Trophoblast cell (in vitro differentiated cells and primary cell): ENCODE data around the gene SEMA3G.

Source experiments
- DNase-seq, 2 donors: peaks; one replicate each; pipeline ENCODE4 v3.0.0-alpha.2; 2016
- H2AFZ ChIP-seq: 2 replicates; pipeline ENCODE4 v1.6.1; 2013; ENCODE audit warnings: low read length, moderate library complexity, mild to moderate bottlenecking; ENCODE audit not compliant: insufficient read depth, poor library complexity
- H2AK5ac ChIP-seq: 2 replicates; pipeline ENCODE4 v1.6.1; 2013; ENCODE audit warnings: mild to moderate bottlenecking, low read length
- H2BK120ac ChIP-seq: 2 replicates; pipeline ENCODE4 v1.6.1; 2013; ENCODE audit warnings: low read length, mild to moderate bottlenecking, moderate library complexity; ENCODE audit not compliant: insufficient read depth, poor library complexity
- H2BK12ac ChIP-seq: 2 replicates; pipeline ENCODE4 v1.6.1; 2013; ENCODE audit warnings: mild to moderate bottlenecking, low read length, moderate library complexity
- H2BK5ac ChIP-seq: 2 replicates; pipeline ENCODE4 v1.6.1; 2013; ENCODE audit warnings: low read length, low read depth, moderate library complexity, mild to moderate bottlenecking; ENCODE audit not compliant: poor library complexity
- H3K14ac ChIP-seq: 2 replicates; pipeline ENCODE4 v1.6.1; 2013; ENCODE audit warnings: mild to moderate bottlenecking, low read length
- H3K18ac ChIP-seq: 2 replicates; pipeline ENCODE4 v1.6.1; 2013; ENCODE audit warnings: mild to moderate bottlenecking, low read length
- H3K23ac ChIP-seq: 2 replicates; pipeline ENCODE4 v1.6.1; 2013; ENCODE audit warnings: low read length
- H3K27ac ChIP-seq: 2 replicates; pipeline ENCODE4 v1.5.1; 2013; ENCODE audit warnings: low read depth, mild to moderate bottlenecking, inconsistent platforms, low read length, moderate library complexity
- H3K27me3 ChIP-seq: 2 replicates; pipeline ENCODE4 v1.6.1; 2013; ENCODE audit warnings: inconsistent platforms, mild to moderate bottlenecking, low read length, moderate library complexity; ENCODE audit not compliant: insufficient read depth
- H3K36me3 ChIP-seq, 2 experiments: 1 replicate in 1 of 2; 2 replicates in 1 of 2; pipeline ENCODE4 v1.6.1; 2013; ENCODE audit warnings: low read length in 2 of 2, mild to moderate bottlenecking in 2 of 2, moderate library complexity in 1 of 2; ENCODE audit not compliant: insufficient read depth in 2 of 2, control insufficient read depth in 1 of 2
- H3K4ac ChIP-seq: 2 replicates; pipeline ENCODE4 v1.6.1; 2013; ENCODE audit warnings: low read depth, mild to moderate bottlenecking, low read length, moderate library complexity
- H3K4me1 ChIP-seq, 2 experiments: 1 replicate in 1 of 2; 2 replicates in 1 of 2; pipeline ENCODE4 v1.6.1; 2013; ENCODE audit warnings: low read length in 2 of 2, mild to moderate bottlenecking in 2 of 2, moderate library complexity in 1 of 2; ENCODE audit not compliant: insufficient read depth in 2 of 2, control insufficient read depth in 1 of 2
- H3K4me2 ChIP-seq: 2 replicates; pipeline ENCODE4 v1.6.1; 2013; ENCODE audit warnings: inconsistent platforms, mild to moderate bottlenecking, low read length, moderate library complexity
- H3K4me3 ChIP-seq: 2 replicates; pipeline ENCODE4 v1.5.1; 2013; ENCODE audit warnings: mild to moderate bottlenecking, low read depth, low read length, inconsistent platforms
- H3K79me1 ChIP-seq: one replicate; pipeline ENCODE4 v1.6.1; 2013; ENCODE audit warnings: low read length
- H3K79me2 ChIP-seq: 2 replicates; pipeline ENCODE4 v1.6.1; 2013; ENCODE audit warnings: low read length, mild to moderate bottlenecking; ENCODE audit not compliant: control insufficient read depth, insufficient read depth, poor library complexity
- H3K9ac ChIP-seq: 2 replicates; pipeline ENCODE4 v1.6.1; 2013; ENCODE audit warnings: mild to moderate bottlenecking, low read length
- H3K9me3 ChIP-seq: 2 replicates; pipeline ENCODE4 v1.6.1; 2013; ENCODE audit warnings: low read depth, mild to moderate bottlenecking, control low read depth, inconsistent platforms, low read length; ENCODE audit not compliant: insufficient read depth
- H4K12ac ChIP-seq: 2 replicates; pipeline ENCODE4 v1.6.1; 2013; ENCODE audit warnings: low read depth, mild to moderate bottlenecking, low read length, moderate library complexity
- H4K8ac ChIP-seq: 2 replicates; pipeline ENCODE4 v1.6.1; 2013; ENCODE audit warnings: low read depth, mild to moderate bottlenecking, low read length, moderate library complexity
- H4K91ac ChIP-seq: one replicate; pipeline ENCODE4 v1.6.1; 2013; ENCODE audit warnings: low read depth, mild to moderate bottlenecking, low read length, moderate library complexity
- WGBS: extraction: QIAGEN DNeasy Blood & Tissue Kit; methylation state at CpG from one replicate; pipeline ENCODE4 v1.1.7; 2013; ENCODE audit warnings: missing lambda C conversion rate; ENCODE audit not compliant: insufficient read length, insufficient coverage; ENCODE audit errors: extremely low coverage; 5-methylcytosine and 5-hydroxymethylcytosine counted together

The SEMA3G gene

GRCh38 chr3:52479877-52480575 lies 35.1 kb upstream of the SEMA3G start:
- H3K4me1 ChIP-seq: peaks cover 5% of the 10 kb centered on the region in 2 experiments
- H2BK5ac ChIP-seq: no peak overlapping the region
- H4K91ac ChIP-seq: no peak overlapping the region
- no peak overlapping the region for H4K12ac ChIP-seq
- peaks cover 87 to 88% of the 10 kb centered on the region in 2 experiments for H3K36me3 ChIP-seq
- no peaks in the 10 kb centered on the region for H3K79me1 ChIP-seq
- no peak for DNase-seq
- H2AK5ac ChIP-seq: no peak overlapping the region
- no peak overlapping the region for H3K18ac ChIP-seq
- no peak overlapping the region for H3K9ac ChIP-seq
- no peak overlapping the region for H3K14ac ChIP-seq
- H3K4me2 ChIP-seq: no peak overlapping the region
- H2BK12ac ChIP-seq: no peak overlapping the region
- H3K9me3 ChIP-seq: peaks cover 2% of the 10 kb centered on the region
- WGBS: no CpG with 5 or more reads among the region's 16 CpGs
- no peak overlapping the region for H3K27ac ChIP-seq
- no peak overlapping the region for H2BK120ac ChIP-seq
- no peak overlapping the region for H3K23ac ChIP-seq
- no peak overlapping the region for H3K4me3 ChIP-seq
- no peaks in the 10 kb centered on the region for H3K79me2 ChIP-seq
- H2AFZ ChIP-seq: no peak overlapping the region
- H3K4ac ChIP-seq: no peak overlapping the region
- no peaks in the 10 kb centered on the region for H3K27me3 ChIP-seq
- H4K8ac ChIP-seq: no peak overlapping the region

DNA sequence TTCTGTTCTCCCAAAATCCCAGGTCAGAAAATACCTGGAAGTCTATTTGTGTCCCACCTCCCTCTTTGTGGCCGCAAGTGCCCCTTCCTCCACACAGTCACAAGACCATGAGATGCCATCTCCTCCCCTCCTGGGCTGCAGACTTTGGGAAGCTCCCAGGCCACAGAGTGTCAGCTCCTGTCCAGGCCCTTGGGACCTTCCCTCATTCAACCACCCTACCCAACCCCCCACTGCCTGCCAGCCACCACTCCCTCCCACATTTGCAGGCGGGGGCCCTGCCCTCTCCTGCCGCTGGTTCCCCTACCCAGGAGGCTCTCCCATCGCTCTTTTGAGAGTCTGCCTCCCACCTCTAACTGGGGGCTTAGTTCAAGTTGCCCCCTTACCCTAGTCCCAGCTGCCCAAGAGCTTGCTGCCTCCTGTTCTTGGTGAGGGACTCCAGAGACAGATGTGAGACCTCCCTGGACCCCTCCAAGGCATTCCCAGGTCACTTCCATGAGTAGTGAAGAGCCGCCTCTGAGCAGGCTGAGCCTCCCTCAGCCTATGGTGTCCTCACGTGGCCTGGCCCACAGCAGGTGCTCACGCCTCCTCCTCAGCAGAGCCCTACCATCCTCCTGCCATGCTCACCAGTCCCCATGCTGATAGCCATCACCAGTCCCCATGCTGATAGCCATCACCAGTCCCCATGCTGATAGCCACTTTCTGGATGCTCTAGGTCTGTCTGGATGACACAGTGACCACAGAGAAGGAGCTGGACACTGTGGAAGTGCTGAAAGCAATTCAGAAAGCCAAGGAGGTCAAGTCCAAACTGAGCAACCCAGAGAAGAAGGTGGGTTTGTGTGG lies 34.4 kb upstream of the SEMA3G start:
- Histone ChIP-seq H3K9me3 (peaks cover 2% of the 10 kb centered on the region), H3K79me2 (no peaks in the 10 kb centered on the region), H4K8ac (no peak overlapping the region), H2BK5ac (no peak overlapping the region), H3K4me1 (peaks cover 5% of the 10 kb centered on the region in 2 experiments), H3K79me1 (no peaks in the 10 kb centered on the region), H2BK120ac (no peak overlapping the region), H3K4me3 (no peak overlapping the region), H3K4me2 (no peak overlapping the region), H3K9ac (no peak overlapping the region), H3K27ac (no peak overlapping the region), H3K14ac (no peak overlapping the region), H2AFZ (no peak overlapping the region), H3K27me3 (no peaks in the 10 kb centered on the region), H2AK5ac (no peak overlapping the region), H3K18ac (no peak overlapping the region), H4K91ac (no peak overlapping the region), H3K4ac (no peak overlapping the region), H3K23ac (no peak overlapping the region), H2BK12ac (no peak overlapping the region), H4K12ac (no peak overlapping the region), H3K36me3 (peaks cover 83% of the 10 kb centered on the region in 2 experiments)
- DNase-seq: no peak
- no CpG with 5 or more reads among the region's 7 CpGs for WGBS

- Histone ChIP-seq H2AK5ac (no peak overlapping the region), H2BK120ac (no peak overlapping the region), H3K4me2 (no peak overlapping the region), H4K91ac (no peak overlapping the region), H4K8ac (no peak overlapping the region), H3K79me1 (no peaks in the 10 kb centered on the region), H3K14ac (no peak overlapping the region), H2BK5ac (no peak overlapping the region), H3K9ac (no peak overlapping the region), H3K4ac (no peak overlapping the region), H3K4me3 (no peak overlapping the region), H2AFZ (no peak overlapping the region), H3K27me3 (no peaks in the 10 kb centered on the region), H3K23ac (no peak overlapping the region), H4K12ac (no peak overlapping the region), H3K79me2 (no peaks in the 10 kb centered on the region), H2BK12ac (no peak overlapping the region), H3K18ac (no peak overlapping the region), H3K4me1 (no peaks in the 10 kb centered on the region), H3K9me3 (peaks cover 2% of the 10 kb centered on the region), H3K36me3 (peaks cover 84 to 89% of the 10 kb centered on the region in 2 experiments), H3K27ac (no peak overlapping the region)
- no peak for DNase-seq
- no CpG with 5 or more reads among the region's 6 CpGs for WGBS
Observed at GRCh38 chr3:52477796-52478095, 32.8 kb upstream of the SEMA3G start.

- no peaks in the 10 kb centered on the region for H3K27me3 ChIP-seq
- H3K4me3 ChIP-seq: no peak overlapping the region
- WGBS: no CpG with 5 or more reads among the region's 16 CpGs
- H3K23ac ChIP-seq: no peak overlapping the region
- DNase-seq: peak; percentile 97 to 98
- H2AK5ac ChIP-seq: no peak overlapping the region
- H2BK5ac ChIP-seq: no peak overlapping the region
- H3K4me2 ChIP-seq: no peak overlapping the region
- no peak overlapping the region for H4K91ac ChIP-seq
- no peak overlapping the region for H4K12ac ChIP-seq
- peaks cover 84 to 89% of the 10 kb centered on the region in 2 experiments for H3K36me3 ChIP-seq
- H2AFZ ChIP-seq: no peak overlapping the region
- no peak overlapping the region for H3K9ac ChIP-seq
- H3K4me1 ChIP-seq: no peaks in the 10 kb centered on the region
- H3K79me1 ChIP-seq: no peaks in the 10 kb centered on the region
- H3K79me2 ChIP-seq: no peaks in the 10 kb centered on the region
- H3K14ac ChIP-seq: no peak overlapping the region
- H2BK12ac ChIP-seq: no peak overlapping the region
- H3K4ac ChIP-seq: no peak overlapping the region
- H4K8ac ChIP-seq: no peak overlapping the region
- H3K9me3 ChIP-seq: peaks cover 2% of the 10 kb centered on the region
- no peak overlapping the region for H3K27ac ChIP-seq
- no peak overlapping the region for H2BK120ac ChIP-seq
- no peak overlapping the region for H3K18ac ChIP-seq
Observed at GRCh38 chr3:52477076-52477795, 32.3 kb upstream of the SEMA3G start.
